Adrenal gland (tissue), 5 donors: ENCODE data around the gene ZBTB46.

Experiments
- CTCF ChIP-seq, 6 experiments: fragments of 450-650 bp in 4 of 6; fragments of 200-600 bp in 2 of 6; sonication (generic) in 1 of 6; IDR thresholded peaks; 1 replicate in 5 of 6; 2 replicates in 1 of 6; pipeline versions ENCODE4 v1.5.1 to v1.8.0; 2016 to 2021; ENCODE audit warnings: antibody characterized with exemption in 6 of 6, mild to moderate bottlenecking in 2 of 6, moderate library complexity in 1 of 6
- POLR2A ChIP-seq, 2 donors: fragments of 450-650 bp; IDR thresholded peaks; one replicate each; pipeline ENCODE4 v1.6.1; 2017; ENCODE audit warnings: antibody characterized with exemption in 2 of 2, mild to moderate bottlenecking in 2 of 2, moderate library complexity in 1 of 2
- donor health status: DM: no; HTN: no; CAD: no.

- no peak for TF ChIP-seq POLR2A (IDR thresholded peaks at IDR 0.05)
- no peak for TF ChIP-seq CTCF (IDR thresholded peaks at IDR 0.05)
Measured at GRCh38 chr20:63790572-63791168, 40.4 kb downstream of the ZBTB46 start.
